Panc1 (cell line): ENCODE data around the gene RHBDF1. TPM values are rescaled to one million over a fixed set of nuclear protein-coding genes. Genes with fewer than 3 reads are reported as not detected.
A peak's percentile ranks its signal among the peaks of the same experiment; 100 is the strongest.

Source experiments
- ATAC-seq: fragments of 200-7000 bp; cut with Tn5 transposase; 2 replicates; pipeline ENCODE4 v1.9.1; 2020; ENCODE audit warnings: mild to moderate bottlenecking, moderate library complexity
- BruUV-seq: library from RNA; stranded (reverse); fragments of 400-500 nt; replicated peaks from 2 replicates; lab custom pipeline; 2021; lab: Mats Ljungman, UMichigan
- CTCF ChIA-PET: fragments of 300-600 bp; sonication (Branson Sonifier 250); formaldehyde crosslinking; loops from one replicate; lab custom pipeline; 2022; ENCODE audit warnings: antibody characterized with exemption; lab: Charles Lee
- POLR2A ChIA-PET: fragments of 300-600 bp; sonication (Branson Sonifier 250); formaldehyde crosslinking; loops from one replicate; lab custom pipeline; 2022; ENCODE audit warnings: antibody characterized with exemption; lab: Charles Lee
- DNase-seq: peaks from one replicate; pipeline ENCODE4 v3.0.0-alpha.2; 2010; ENCODE audit warnings: low read depth, low spot score
- H3K27ac ChIP-seq: 2 replicates; pipeline ENCODE4 v1.5.1; 2011; ENCODE audit warnings: mild to moderate bottlenecking, low read length, inconsistent platforms
- H3K27me3 ChIP-seq: fragments of 200-500 bp; sonication (Bioruptor generic); 2 replicates; pipeline ENCODE4 v1.6.0; 2014; ENCODE audit warnings: low read length, inconsistent platforms; ENCODE audit not compliant: control insufficient read depth, insufficient read depth
- H3K36me3 ChIP-seq: fragments of 200-500 bp; sonication (Bioruptor generic); 2 replicates; pipeline ENCODE4 v1.5.1; 2014; ENCODE audit warnings: inconsistent platforms, mild to moderate bottlenecking, low read length, moderate library complexity; ENCODE audit not compliant: control insufficient read depth, insufficient read depth
- H3K4me1 ChIP-seq: 2 replicates; pipeline ENCODE4 v1.5.1; 2011; ENCODE audit warnings: inconsistent platforms, mild to moderate bottlenecking, low read length, moderate library complexity; ENCODE audit not compliant: control insufficient read depth, insufficient read depth
- H3K4me3 ChIP-seq, 2 experiments: 2 replicates each; pipeline ENCODE4 v1.5.1; 2011 to 2012; ENCODE audit warnings: low read depth in 2 of 2, low read length in 2 of 2, mild to moderate bottlenecking in 2 of 2, inconsistent platforms in 1 of 2, moderate library complexity in 1 of 2
- H3K9me3 ChIP-seq: fragments of 200-500 bp; sonication (Bioruptor generic); 2 replicates; pipeline ENCODE4 v1.5.1; 2014; ENCODE audit warnings: low read depth, mild to moderate bottlenecking, inconsistent platforms, low read length, moderate library complexity; ENCODE audit not compliant: control insufficient read depth, insufficient read depth
- CTCF ChIP-seq: fragments of 450-650 bp; IDR thresholded peaks from 2 replicates; pipeline ENCODE4 v1.5.1; 2017; ENCODE audit warnings: mild to moderate bottlenecking
- POLR2AphosphoS5 ChIP-seq: IDR thresholded peaks from 2 replicates; pipeline ENCODE4 v1.6.1; 2012; ENCODE audit warnings: mild to moderate bottlenecking, low read depth, low read length, moderate library complexity
- SIN3A ChIP-seq: IDR thresholded peaks from 2 replicates; pipeline ENCODE4 v1.6.1; 2012; ENCODE audit warnings: low read depth, mild to moderate bottlenecking, low read length, moderate library complexity, borderline replicate concordance; ENCODE audit not compliant: insufficient read depth
- TCF7L2 ChIP-seq: IDR thresholded peaks from 2 replicates; pipeline ENCODE4 v1.6.1; 2011; ENCODE audit warnings: mild to moderate bottlenecking, low read depth, low read length, inconsistent platforms
- in situ Hi-C: cut with HindIII; loops from 2 replicates; pipeline ENCODE4 v1.10.0; 2016; ENCODE audit warnings: low sequenced_read_pairs, low pct_unique_long_range_greater_than_20kb
- intact Hi-C: fragments of 100-400 bp; cut with micrococcal nuclease; formaldehyde crosslinking; loops from one replicate; pipeline ENCODE4 v1.10.0; 2022; ENCODE audit not compliant: unreplicated experiment
- total RNA-seq: library from RNA; stranded (reverse); gene quantifications from one replicate; pipeline ENCODE4 v1.2.1, GENCODE V29; 2021; ENCODE audit not compliant: unreplicated experiment
- TF ChIP-seq, protein P1 (sequence below), 2 experiments: IDR thresholded peaks; 2 replicates each; pipeline ENCODE4 v1.6.1; 2011 to 2012; ENCODE audit warnings: low read depth in 2 of 2, control low read depth in 1 of 2, low read length in 1 of 2, mild to moderate bottlenecking in 1 of 2, moderate library complexity in 1 of 2; ENCODE audit not compliant: insufficient read depth in 1 of 2

Gene RHBDF1
- total RNA-seq, 1 experiment from 2014 or later: 41.7 TPM

DNA sequence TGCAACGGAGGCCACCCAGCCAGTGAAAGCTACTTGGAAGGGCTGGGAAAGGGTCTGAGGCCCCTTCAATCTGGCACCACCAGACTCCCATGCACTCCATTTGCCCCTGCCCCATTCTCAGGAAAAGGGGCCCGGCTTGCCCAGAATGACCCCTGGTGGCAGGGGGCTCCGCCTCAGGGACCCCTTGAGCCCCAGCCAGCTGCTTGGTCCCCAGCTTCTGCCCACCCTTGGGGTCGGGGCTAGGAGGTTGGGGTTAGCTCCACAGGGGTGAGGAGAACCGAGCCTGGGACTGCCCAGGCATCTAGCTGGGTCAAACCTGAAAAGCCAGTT lies 1.3 kb downstream of the RHBDF1 start:
- H3K27ac ChIP-seq: peak overlapping the region; percentile 71
- no peaks in the 10 kb centered on the region for H3K36me3 ChIP-seq
- no peak for TF ChIP-seq SIN3A
- no peak for TF ChIP-seq TCF7L2
- TF ChIP-seq CTCF: no peak
- TF ChIP-seq, protein P1, sequence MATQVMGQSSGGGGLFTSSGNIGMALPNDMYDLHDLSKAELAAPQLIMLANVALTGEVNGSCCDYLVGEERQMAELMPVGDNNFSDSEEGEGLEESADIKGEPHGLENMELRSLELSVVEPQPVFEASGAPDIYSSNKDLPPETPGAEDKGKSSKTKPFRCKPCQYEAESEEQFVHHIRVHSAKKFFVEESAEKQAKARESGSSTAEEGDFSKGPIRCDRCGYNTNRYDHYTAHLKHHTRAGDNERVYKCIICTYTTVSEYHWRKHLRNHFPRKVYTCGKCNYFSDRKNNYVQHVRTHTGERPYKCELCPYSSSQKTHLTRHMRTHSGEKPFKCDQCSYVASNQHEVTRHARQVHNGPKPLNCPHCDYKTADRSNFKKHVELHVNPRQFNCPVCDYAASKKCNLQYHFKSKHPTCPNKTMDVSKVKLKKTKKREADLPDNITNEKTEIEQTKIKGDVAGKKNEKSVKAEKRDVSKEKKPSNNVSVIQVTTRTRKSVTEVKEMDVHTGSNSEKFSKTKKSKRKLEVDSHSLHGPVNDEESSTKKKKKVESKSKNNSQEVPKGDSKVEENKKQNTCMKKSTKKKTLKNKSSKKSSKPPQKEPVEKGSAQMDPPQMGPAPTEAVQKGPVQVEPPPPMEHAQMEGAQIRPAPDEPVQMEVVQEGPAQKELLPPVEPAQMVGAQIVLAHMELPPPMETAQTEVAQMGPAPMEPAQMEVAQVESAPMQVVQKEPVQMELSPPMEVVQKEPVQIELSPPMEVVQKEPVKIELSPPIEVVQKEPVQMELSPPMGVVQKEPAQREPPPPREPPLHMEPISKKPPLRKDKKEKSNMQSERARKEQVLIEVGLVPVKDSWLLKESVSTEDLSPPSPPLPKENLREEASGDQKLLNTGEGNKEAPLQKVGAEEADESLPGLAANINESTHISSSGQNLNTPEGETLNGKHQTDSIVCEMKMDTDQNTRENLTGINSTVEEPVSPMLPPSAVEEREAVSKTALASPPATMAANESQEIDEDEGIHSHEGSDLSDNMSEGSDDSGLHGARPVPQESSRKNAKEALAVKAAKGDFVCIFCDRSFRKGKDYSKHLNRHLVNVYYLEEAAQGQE (IDR thresholded peaks at IDR 0.05; ENCODE audit: insufficient read depth in 1 of 2, low read depth in 2 of 2, low read length in 1 of 2): no peak
- TF ChIP-seq POLR2AphosphoS5: no peak
- ChIA-PET POLR2A (no interaction called here), CTCF (interaction anchor here (0.9 kb wide), 1 partner anchor 26 kb away, joined by 3 read pairs; no protein-coding TSS in a partner anchor)
- BruUV-seq: TSS peak; percentile 54
- H3K4me1 ChIP-seq: peaks cover 59% of the 10 kb centered on the region
- in situ Hi-C loops: no loop called here
- H3K27me3 ChIP-seq: no peaks in the 10 kb centered on the region
- H3K4me3 ChIP-seq: peak overlapping the region; percentile 65 to 72
- no peak for ATAC-seq
- no peak for DNase-seq
- H3K9me3 ChIP-seq: no peaks in the 10 kb centered on the region
- intact Hi-C loops: no loop called here

DNA sequence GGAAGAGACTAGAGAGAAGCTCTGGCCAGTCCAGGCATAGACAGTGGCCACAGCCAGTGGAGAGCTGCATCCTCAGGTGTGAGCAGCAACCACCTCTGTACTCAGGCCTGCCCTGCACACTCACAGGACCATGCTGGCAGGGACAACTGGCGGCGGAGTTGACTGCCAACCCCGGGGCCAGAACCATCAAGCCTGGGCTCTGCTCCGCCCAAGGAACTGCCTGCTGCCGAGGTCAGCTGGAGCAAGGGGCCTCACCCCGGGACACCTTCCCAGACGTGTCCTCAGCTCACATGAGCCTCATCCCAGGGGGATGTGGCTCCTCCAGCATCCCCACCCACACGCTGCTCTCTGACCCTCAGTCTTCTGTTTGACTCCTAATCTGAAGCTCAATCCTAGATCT lies 3.2 kb downstream of the RHBDF1 start:
- in situ Hi-C loops (no loop called here), intact Hi-C loops (no loop called here)
- ChIA-PET CTCF (no interaction called here), POLR2A (no interaction called here)
- no peak for TF ChIP-seq CTCF
- no peak for TF ChIP-seq TCF7L2
- TF ChIP-seq POLR2AphosphoS5: no peak
- TF ChIP-seq, protein P1 (IDR thresholded peaks at IDR 0.05; ENCODE audit: insufficient read depth in 1 of 2, low read depth in 2 of 2, low read length in 1 of 2): no peak
- TF ChIP-seq SIN3A: no peak
- H3K4me3 ChIP-seq: no peak overlapping the region
- ATAC-seq (no peak), DNase-seq (no peak)
- H3K27ac ChIP-seq: no peak overlapping the region
- H3K36me3 ChIP-seq: no peaks in the 10 kb centered on the region
- H3K9me3 ChIP-seq: no peaks in the 10 kb centered on the region
- peaks cover 51% of the 10 kb centered on the region for H3K4me1 ChIP-seq
- no TSS peak for BruUV-seq
- H3K27me3 ChIP-seq: no peaks in the 10 kb centered on the region
